Trophoblast cell (in vitro differentiated cells and primary cell): ENCODE data around the gene NMNAT1.

Source experiments
- DNase-seq, 2 donors: peaks; one replicate each; pipeline ENCODE4 v3.0.0-alpha.2; 2016
- H2AFZ ChIP-seq: 2 replicates; pipeline ENCODE4 v1.6.1; 2013; ENCODE audit warnings: low read length, moderate library complexity, mild to moderate bottlenecking; ENCODE audit not compliant: insufficient read depth, poor library complexity
- H2AK5ac ChIP-seq: 2 replicates; pipeline ENCODE4 v1.6.1; 2013; ENCODE audit warnings: mild to moderate bottlenecking, low read length
- H2BK120ac ChIP-seq: 2 replicates; pipeline ENCODE4 v1.6.1; 2013; ENCODE audit warnings: low read length, mild to moderate bottlenecking, moderate library complexity; ENCODE audit not compliant: insufficient read depth, poor library complexity
- H2BK12ac ChIP-seq: 2 replicates; pipeline ENCODE4 v1.6.1; 2013; ENCODE audit warnings: mild to moderate bottlenecking, low read length, moderate library complexity
- H2BK5ac ChIP-seq: 2 replicates; pipeline ENCODE4 v1.6.1; 2013; ENCODE audit warnings: low read length, low read depth, moderate library complexity, mild to moderate bottlenecking; ENCODE audit not compliant: poor library complexity
- H3K14ac ChIP-seq: 2 replicates; pipeline ENCODE4 v1.6.1; 2013; ENCODE audit warnings: mild to moderate bottlenecking, low read length
- H3K18ac ChIP-seq: 2 replicates; pipeline ENCODE4 v1.6.1; 2013; ENCODE audit warnings: mild to moderate bottlenecking, low read length
- H3K23ac ChIP-seq: 2 replicates; pipeline ENCODE4 v1.6.1; 2013; ENCODE audit warnings: low read length
- H3K27ac ChIP-seq: 2 replicates; pipeline ENCODE4 v1.5.1; 2013; ENCODE audit warnings: low read depth, mild to moderate bottlenecking, inconsistent platforms, low read length, moderate library complexity
- H3K27me3 ChIP-seq: 2 replicates; pipeline ENCODE4 v1.6.1; 2013; ENCODE audit warnings: inconsistent platforms, mild to moderate bottlenecking, low read length, moderate library complexity; ENCODE audit not compliant: insufficient read depth
- H3K36me3 ChIP-seq, 2 experiments: 1 replicate in 1 of 2; 2 replicates in 1 of 2; pipeline ENCODE4 v1.6.1; 2013; ENCODE audit warnings: low read length in 2 of 2, mild to moderate bottlenecking in 2 of 2, moderate library complexity in 1 of 2; ENCODE audit not compliant: insufficient read depth in 2 of 2, control insufficient read depth in 1 of 2
- H3K4ac ChIP-seq: 2 replicates; pipeline ENCODE4 v1.6.1; 2013; ENCODE audit warnings: low read depth, mild to moderate bottlenecking, low read length, moderate library complexity
- H3K4me1 ChIP-seq, 2 experiments: 1 replicate in 1 of 2; 2 replicates in 1 of 2; pipeline ENCODE4 v1.6.1; 2013; ENCODE audit warnings: low read length in 2 of 2, mild to moderate bottlenecking in 2 of 2, moderate library complexity in 1 of 2; ENCODE audit not compliant: insufficient read depth in 2 of 2, control insufficient read depth in 1 of 2
- H3K4me2 ChIP-seq: 2 replicates; pipeline ENCODE4 v1.6.1; 2013; ENCODE audit warnings: inconsistent platforms, mild to moderate bottlenecking, low read length, moderate library complexity
- H3K4me3 ChIP-seq: 2 replicates; pipeline ENCODE4 v1.5.1; 2013; ENCODE audit warnings: mild to moderate bottlenecking, low read depth, low read length, inconsistent platforms
- H3K79me1 ChIP-seq: one replicate; pipeline ENCODE4 v1.6.1; 2013; ENCODE audit warnings: low read length
- H3K79me2 ChIP-seq: 2 replicates; pipeline ENCODE4 v1.6.1; 2013; ENCODE audit warnings: low read length, mild to moderate bottlenecking; ENCODE audit not compliant: control insufficient read depth, insufficient read depth, poor library complexity
- H3K9ac ChIP-seq: 2 replicates; pipeline ENCODE4 v1.6.1; 2013; ENCODE audit warnings: mild to moderate bottlenecking, low read length
- H3K9me3 ChIP-seq: 2 replicates; pipeline ENCODE4 v1.6.1; 2013; ENCODE audit warnings: low read depth, mild to moderate bottlenecking, control low read depth, inconsistent platforms, low read length; ENCODE audit not compliant: insufficient read depth
- H4K12ac ChIP-seq: 2 replicates; pipeline ENCODE4 v1.6.1; 2013; ENCODE audit warnings: low read depth, mild to moderate bottlenecking, low read length, moderate library complexity
- H4K8ac ChIP-seq: 2 replicates; pipeline ENCODE4 v1.6.1; 2013; ENCODE audit warnings: low read depth, mild to moderate bottlenecking, low read length, moderate library complexity
- H4K91ac ChIP-seq: one replicate; pipeline ENCODE4 v1.6.1; 2013; ENCODE audit warnings: low read depth, mild to moderate bottlenecking, low read length, moderate library complexity
- WGBS: extraction: QIAGEN DNeasy Blood & Tissue Kit; methylation state at CpG from one replicate; pipeline ENCODE4 v1.1.7; 2013; ENCODE audit warnings: missing lambda C conversion rate; ENCODE audit not compliant: insufficient read length, insufficient coverage; ENCODE audit errors: extremely low coverage; 5-methylcytosine and 5-hydroxymethylcytosine counted together

The NMNAT1 gene

GRCh38 chr1:9901148-9902059 lies 41.9 kb upstream of the NMNAT1 start:
- Histone ChIP-seq H3K27ac (no peak overlapping the region), H3K4me2 (no peak overlapping the region), H4K12ac (no peak overlapping the region), H2AK5ac (no peak overlapping the region), H3K4me3 (no peak overlapping the region), H3K79me2 (no peaks in the 10 kb centered on the region), H3K4me1 (no peaks in the 10 kb centered on the region), H4K8ac (no peak overlapping the region), H2BK5ac (no peak overlapping the region), H4K91ac (no peak overlapping the region), H2BK12ac (no peak overlapping the region), H3K14ac (no peak overlapping the region), H3K23ac (no peak overlapping the region), H2AFZ (no peak overlapping the region), H3K9ac (no peak overlapping the region), H3K4ac (no peak overlapping the region), H3K9me3 (no peaks in the 10 kb centered on the region), H3K79me1 (no peaks in the 10 kb centered on the region), H3K27me3 (no peaks in the 10 kb centered on the region), H2BK120ac (no peak overlapping the region), H3K18ac (no peak overlapping the region), H3K36me3 (no peaks in the 10 kb centered on the region)
- DNase-seq, result peak in 1 of 2 donors; percentile 19
- no CpG with 5 or more reads among the region's 9 CpGs for WGBS

- H3K23ac ChIP-seq, result no peak overlapping the region
- no CpG with 5 or more reads among the region's 6 CpGs for WGBS
- no peaks in the 10 kb centered on the region for H3K79me2 ChIP-seq
- H2AFZ ChIP-seq, result no peak overlapping the region
- no peak overlapping the region for H4K12ac ChIP-seq
- no peak overlapping the region for H3K18ac ChIP-seq
- no peak overlapping the region for H3K4me3 ChIP-seq
- no peak overlapping the region for H3K27ac ChIP-seq
- no peak overlapping the region for H3K4ac ChIP-seq
- H3K79me1 ChIP-seq, result no peaks in the 10 kb centered on the region
- H3K4me1 ChIP-seq, result no peaks in the 10 kb centered on the region
- no peak overlapping the region for H3K4me2 ChIP-seq
- no peak overlapping the region for H3K9ac ChIP-seq
- H2BK120ac ChIP-seq, result no peak overlapping the region
- H2BK12ac ChIP-seq, result no peak overlapping the region
- no peaks in the 10 kb centered on the region for H3K9me3 ChIP-seq
- no peaks in the 10 kb centered on the region for H3K27me3 ChIP-seq
- H3K14ac ChIP-seq, result no peak overlapping the region
- no peak overlapping the region for H2AK5ac ChIP-seq
- H2BK5ac ChIP-seq, result no peak overlapping the region
- no peak for DNase-seq
- H4K91ac ChIP-seq, result no peak overlapping the region
- H4K8ac ChIP-seq, result no peak overlapping the region
- H3K36me3 ChIP-seq, result no peaks in the 10 kb centered on the region
Observed at GRCh38 chr1:9902060-9902452, 41.2 kb upstream of the NMNAT1 start.

GRCh38 chr1:9903801-9904527 lies 39.3 kb upstream of the NMNAT1 start:
- no peak overlapping the region for H4K91ac ChIP-seq
- H3K27ac ChIP-seq, result no peak overlapping the region
- H2AK5ac ChIP-seq, result no peak overlapping the region
- WGBS, result no CpG with 5 or more reads among the region's 9 CpGs
- no peak for DNase-seq
- no peak overlapping the region for H3K23ac ChIP-seq
- no peaks in the 10 kb centered on the region for H3K27me3 ChIP-seq
- H2AFZ ChIP-seq, result no peak overlapping the region
- H3K4me3 ChIP-seq, result no peak overlapping the region
- no peak overlapping the region for H4K8ac ChIP-seq
- no peaks in the 10 kb centered on the region for H3K36me3 ChIP-seq
- H3K79me1 ChIP-seq, result no peaks in the 10 kb centered on the region
- no peaks in the 10 kb centered on the region for H3K9me3 ChIP-seq
- H3K4me1 ChIP-seq, result peaks cover under 1 to 1% of the 10 kb centered on the region in 2 experiments
- H2BK120ac ChIP-seq, result no peak overlapping the region
- H2BK5ac ChIP-seq, result no peak overlapping the region
- no peak overlapping the region for H3K4ac ChIP-seq
- no peak overlapping the region for H3K14ac ChIP-seq
- H4K12ac ChIP-seq, result no peak overlapping the region
- H3K4me2 ChIP-seq, result no peak overlapping the region
- H3K18ac ChIP-seq, result no peak overlapping the region
- H3K9ac ChIP-seq, result no peak overlapping the region
- H3K79me2 ChIP-seq, result no peaks in the 10 kb centered on the region
- no peak overlapping the region for H2BK12ac ChIP-seq

GRCh38 chr1:9904596-9904995 lies 38.7 kb upstream of the NMNAT1 start:
- H2AFZ ChIP-seq, result no peak overlapping the region
- H4K12ac ChIP-seq, result no peak overlapping the region
- H4K91ac ChIP-seq, result no peak overlapping the region
- no CpG with 5 or more reads among the region's 3 CpGs for WGBS
- no peak overlapping the region for H3K4me3 ChIP-seq
- no peak for DNase-seq
- H3K4me2 ChIP-seq, result no peak overlapping the region
- H3K79me2 ChIP-seq, result peaks cover 1% of the 10 kb centered on the region
- H3K23ac ChIP-seq, result no peak overlapping the region
- no peak overlapping the region for H4K8ac ChIP-seq
- H2BK120ac ChIP-seq, result no peak overlapping the region
- H2BK5ac ChIP-seq, result no peak overlapping the region
- peaks cover 1% of the 10 kb centered on the region for H3K79me1 ChIP-seq
- H3K4ac ChIP-seq, result no peak overlapping the region
- H2BK12ac ChIP-seq, result no peak overlapping the region
- no peak overlapping the region for H3K9ac ChIP-seq
- H3K4me1 ChIP-seq, result peaks cover 4 to 5% of the 10 kb centered on the region in 2 experiments
- no peak overlapping the region for H3K18ac ChIP-seq
- no peaks in the 10 kb centered on the region for H3K36me3 ChIP-seq
- H3K27ac ChIP-seq, result no peak overlapping the region
- H3K27me3 ChIP-seq, result no peaks in the 10 kb centered on the region
- H3K9me3 ChIP-seq, result no peaks in the 10 kb centered on the region
- H2AK5ac ChIP-seq, result no peak overlapping the region
- H3K14ac ChIP-seq, result no peak overlapping the region
